ENCODE results near the gene SEMA3B.
A peak's percentile ranks its signal among the peaks of the same experiment; 100 is the strongest.
"Not testable (repeated sequence)": the region's sequence is repeated elsewhere in the genome, so short reads cannot be mapped to it uniquely, and the experiment has no call there.

Gene SEMA3B

DNA sequence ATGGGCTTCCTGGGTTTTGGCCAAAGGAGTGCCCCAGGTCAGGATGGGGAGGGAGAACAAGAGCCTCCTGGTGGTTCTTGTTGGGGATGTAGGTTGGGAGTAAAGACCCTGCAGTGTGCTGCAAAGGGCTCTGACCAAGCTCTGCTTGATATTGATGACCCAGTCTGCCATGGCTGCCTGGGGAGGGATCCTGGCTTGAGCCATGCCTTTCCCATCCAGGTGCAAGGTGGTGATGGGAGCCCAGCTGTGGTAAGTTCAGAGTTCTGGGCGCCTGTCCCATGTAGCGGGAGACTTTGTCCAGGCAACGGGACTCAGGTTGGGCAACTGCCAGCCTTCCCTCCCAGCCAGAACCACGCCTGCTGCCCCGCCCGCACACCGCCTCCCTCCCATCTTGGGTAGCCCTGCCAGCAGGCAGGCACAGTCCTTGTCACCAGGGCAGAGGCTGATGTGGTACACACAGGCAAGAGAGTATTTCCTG is 30.4 kb upstream of the SEMA3B start:
- DNase-seq: no peak

DNA sequence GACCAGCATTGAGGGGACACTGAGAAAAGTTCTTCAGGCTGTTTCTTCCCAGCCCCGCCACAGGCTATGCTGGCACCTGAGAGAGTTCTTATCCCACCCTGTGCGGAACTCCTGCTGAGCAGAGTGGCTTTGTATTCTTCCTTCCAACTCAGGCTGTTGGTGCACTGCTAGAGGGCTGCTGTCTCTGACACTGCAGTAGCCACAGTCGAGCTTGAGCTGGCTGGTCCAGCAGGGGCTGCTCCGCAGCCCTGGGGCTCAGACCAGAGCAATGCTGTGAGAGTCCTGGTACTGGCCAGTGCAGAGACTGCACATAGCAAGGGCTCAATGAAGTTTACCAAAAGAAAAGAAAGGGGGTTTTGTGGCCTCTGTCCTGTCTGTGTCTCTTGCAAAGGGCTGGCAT is 29.3 kb upstream of the SEMA3B start:
- DNase-seq: no peak

DNA sequence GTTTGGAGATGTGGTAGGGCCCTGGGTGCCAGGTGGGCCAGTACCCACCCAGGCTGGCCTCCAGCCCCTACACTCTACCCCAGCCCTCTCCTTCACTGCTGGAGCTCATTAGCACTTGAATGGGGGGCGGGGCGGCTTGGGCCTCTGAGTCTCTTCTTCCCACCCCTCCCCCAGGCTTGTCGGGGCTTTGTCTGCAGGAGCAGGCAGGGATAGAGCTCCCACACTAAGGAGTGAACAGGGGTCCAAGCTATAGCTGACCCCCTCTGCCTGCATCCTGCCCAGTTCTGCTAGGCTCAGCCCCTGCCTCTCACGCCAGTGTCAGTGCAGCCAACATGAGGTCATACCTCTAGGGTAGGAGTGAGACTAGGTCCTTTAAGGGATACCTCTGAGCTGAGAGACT is 27.8 kb upstream of the SEMA3B start:
- no peak for DNase-seq

DNA sequence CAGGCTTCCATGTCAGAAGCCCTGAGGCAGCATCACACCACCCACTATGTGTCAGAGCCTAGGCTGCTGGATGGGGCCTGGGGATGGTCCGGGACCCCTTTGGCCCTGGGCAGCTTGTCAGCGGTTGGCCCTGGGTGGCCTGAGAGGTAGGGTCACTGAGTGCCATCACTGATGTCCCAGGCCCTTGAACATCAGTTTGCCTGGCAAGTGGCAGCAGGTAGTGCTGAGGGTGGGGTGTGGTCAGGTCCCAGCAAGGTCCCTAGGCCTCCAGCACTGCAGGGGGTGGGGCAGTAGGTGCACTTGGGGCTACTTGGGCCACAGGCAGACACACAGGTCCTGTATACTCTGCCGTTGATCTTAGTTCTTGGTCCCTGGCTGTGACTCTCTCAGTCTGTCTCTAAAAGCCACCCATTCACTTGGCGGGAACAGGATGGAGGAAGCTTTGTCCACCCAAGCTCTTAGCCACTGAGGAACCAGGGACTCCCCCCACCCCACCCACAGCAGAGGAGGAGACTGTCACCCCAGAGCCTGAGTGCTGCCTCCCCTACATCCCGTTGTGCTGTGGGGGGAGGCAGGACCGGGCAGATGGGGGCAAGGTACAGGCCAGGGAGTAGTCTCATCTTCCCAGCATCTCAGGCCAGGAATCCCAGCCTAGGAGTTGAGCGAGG is 27.1 kb upstream of the SEMA3B start:
- DNase-seq: no peak

DNA sequence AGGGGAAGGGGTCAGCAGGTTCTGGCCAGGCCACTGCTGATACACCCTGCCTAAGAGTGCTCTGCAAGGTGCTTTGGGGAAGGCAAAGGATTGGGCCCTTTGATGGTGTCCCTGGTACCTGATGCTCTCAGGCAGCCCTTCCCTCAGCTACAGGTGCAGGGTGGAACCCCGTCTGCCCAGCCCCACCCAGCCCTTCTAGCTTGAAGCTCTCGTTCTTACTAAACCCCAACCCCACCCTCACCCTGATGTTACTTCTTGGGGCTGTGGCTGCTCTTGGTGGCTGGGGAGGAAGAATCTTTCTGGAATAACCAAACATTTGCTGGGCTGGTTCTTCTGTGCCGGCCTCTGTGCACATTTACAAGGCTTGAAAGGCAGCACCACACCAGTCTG is 26.6 kb upstream of the SEMA3B start:
- DNase-seq: no peak

DNA sequence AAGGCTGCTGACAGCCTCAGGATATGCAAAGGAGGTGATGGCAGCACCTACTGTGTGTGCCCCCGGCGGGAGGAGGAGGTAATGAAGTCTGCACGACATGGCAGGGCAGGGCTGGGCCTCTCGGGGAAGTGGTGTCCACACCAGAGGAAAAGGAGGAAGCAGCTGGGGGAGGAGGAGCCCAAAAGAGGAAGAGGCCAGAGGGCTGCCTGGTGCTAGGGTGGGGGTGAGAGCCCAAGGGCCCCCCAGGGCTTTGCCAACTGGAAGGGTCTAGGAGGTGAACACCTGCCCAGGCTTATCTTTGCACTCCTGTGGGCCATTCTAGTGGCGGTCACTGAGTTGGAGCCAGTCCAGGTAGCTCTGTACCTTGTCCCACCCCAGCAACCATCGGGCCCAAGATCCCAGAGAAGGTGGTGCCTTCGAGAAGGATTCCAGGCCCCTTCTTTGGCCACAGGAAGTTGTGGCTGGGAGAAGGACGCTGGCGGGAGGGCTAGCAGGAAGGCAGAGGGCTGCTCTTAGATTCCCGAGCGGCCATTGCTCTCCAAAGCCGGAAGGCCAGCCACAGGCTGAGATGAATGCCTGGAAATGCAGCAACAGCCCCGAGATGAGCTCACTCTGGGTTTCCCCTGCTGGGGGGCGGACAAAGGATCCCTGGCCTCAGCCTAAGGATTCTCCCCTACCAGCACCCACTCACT is 25.9 kb upstream of the SEMA3B start:
- peak; percentile 34 to 39 for DNase-seq

DNA sequence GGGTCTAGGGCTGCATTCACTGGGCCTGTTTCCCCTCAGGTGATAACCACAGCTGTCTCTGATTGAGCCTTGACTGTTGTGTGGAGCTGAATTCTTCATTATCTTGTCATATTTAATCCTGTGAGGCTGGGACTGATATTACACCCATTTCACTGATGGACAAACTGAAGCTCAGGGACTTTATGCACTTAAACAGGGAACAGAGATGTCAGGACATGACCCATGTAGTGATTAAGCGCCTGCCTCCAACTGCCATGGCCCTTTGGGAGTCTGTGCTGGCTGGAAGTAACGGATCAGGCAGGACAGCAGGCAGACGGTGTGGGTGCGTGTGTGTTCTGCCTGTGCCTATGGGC is 25.4 kb upstream of the SEMA3B start:
- no peak for DNase-seq

DNA sequence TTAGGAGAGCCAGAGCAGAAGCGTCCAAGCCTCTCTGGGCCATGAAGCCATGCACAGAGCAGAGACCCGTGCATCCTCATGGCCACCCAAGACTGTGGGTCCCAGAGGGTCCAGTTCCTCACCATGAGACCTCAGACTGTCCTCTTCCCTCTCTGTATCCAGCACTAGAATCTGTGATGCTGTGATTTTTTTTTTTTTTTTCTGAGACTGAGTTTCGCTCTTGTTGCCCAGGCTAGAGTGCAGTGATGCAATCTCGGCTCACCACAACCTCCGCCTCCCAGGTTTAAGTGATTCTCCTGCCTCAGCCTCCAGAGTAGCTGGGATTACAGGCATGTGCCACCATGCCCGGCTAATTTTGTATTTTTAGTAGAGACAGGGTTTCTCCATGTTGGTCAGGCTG is 24.1 kb upstream of the SEMA3B start:
- not testable (repeated sequence) for DNase-seq

DNA sequence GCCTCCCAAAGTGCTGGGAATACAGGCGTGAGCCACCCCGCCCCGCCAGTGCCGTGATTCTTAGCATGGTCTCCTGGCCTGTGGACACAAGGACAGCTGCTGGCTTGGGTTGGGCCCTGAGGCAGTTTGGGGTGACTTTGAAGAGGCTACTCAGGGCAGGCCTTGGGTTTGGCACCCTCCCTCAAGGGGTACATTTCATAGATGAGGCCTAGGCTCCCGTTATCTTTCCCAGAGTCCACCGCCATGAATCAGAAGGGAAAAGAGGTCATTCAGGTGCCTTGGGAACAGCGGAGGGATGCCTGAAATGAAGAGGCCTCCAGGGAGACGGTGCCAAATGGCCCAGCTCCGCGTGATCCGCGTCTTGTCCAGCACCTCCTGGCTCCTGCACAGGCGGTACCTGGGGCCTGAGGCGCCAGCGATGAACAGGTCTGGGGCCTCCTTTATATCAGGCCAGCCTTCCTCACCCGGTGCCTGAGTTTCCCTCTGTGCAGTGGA is 23.6 kb upstream of the SEMA3B start:
- no peak for DNase-seq

DNA sequence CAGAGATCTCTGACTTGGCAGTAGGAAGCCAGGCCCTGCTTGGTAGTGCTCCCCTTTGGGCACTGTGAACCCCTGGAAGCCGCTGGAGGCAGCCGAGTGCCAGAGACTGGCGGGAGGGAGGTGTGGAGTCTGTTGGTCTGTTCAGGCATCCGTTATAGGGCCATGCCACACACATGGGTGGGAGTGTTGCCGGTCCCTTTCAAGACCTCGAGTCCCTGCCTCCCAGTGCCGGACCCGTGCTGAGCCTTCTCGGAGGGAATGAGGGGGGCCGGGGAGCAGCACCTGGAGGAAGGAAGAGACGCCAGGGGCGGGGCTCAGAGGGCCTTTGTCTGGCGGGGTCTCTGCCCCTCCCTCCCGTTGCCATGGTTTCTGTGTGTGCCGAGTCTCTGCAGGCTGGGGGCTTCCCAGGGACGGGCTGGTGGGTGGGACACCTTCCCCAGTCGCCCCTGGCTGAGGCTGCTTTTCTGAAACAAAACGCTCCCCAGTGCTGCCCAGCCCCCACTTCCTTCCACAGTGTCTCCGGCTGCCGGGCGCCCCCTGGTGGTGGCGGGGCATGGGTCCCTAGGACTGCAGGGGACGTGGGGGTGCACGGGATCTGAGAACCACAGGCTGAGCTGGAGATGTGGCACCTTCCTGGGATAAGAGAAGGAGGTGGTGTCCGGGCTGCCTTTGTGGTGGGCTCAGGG is 23.0 kb upstream of the SEMA3B start:
- peak; percentile 94 to 97 for DNase-seq

DNA sequence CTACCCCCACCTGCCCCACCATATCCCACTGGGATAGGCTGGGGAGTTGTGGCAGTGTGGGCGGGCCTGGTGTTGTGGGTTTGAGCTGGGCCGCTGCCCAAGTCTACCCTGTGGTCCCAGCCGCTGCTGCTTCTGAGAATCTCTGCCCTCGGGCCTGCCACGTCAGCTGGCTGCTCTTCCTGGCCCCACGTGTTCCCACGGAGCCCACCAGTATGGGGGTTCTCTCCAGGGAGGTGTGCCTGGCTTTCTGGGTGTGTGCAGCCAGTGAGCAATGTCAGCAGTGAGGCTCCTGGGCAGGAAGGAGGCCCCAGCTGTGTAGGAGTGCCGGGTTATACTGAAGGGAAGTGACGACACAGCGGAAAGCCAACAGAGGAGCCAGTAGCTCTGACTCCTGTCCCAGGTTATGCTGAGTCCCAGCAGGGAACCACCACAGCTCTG is 22.4 kb upstream of the SEMA3B start:
- peak; percentile 79 to 86 for DNase-seq

DNA sequence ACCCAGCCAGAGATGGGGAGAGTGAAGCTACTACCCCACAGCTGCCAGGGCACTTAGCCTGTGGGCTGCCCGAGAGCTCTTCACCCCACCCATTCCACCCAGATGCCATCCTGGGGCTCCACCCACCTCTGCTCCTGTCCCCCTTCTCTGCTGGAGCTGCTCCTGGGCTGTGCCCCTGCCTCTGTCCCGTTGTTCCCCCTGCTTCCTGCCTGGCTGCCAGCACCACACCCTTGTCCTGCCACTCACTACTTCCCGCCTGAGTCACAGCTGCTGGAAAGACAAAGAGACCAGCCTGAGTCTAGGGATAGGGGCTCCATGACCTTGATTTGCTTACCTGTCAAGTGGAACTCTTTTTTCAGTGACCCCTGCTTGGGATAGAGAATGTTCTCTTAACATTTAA is 20.6 kb upstream of the SEMA3B start:
- no peak for DNase-seq

DNA sequence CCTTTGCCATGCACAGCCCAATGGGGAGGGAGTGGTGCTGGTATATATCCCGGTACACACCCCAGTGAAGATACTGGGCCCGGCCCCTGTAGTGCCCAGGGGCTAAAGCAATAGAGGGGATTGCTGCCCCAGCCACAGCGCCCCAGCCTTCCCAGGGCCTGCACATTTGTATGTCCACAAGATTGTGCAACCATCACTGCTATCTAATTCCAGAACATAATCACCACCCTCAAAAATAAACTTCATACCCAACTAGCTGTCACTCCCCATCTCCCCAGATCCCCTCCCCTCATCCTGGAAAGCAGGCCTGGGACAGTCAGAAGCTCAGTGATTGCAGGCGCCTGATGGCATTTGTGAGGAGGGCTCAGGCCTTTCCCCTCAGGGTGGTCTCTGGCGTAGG is 19.5 kb upstream of the SEMA3B start:
- DNase-seq: no peak

DNA sequence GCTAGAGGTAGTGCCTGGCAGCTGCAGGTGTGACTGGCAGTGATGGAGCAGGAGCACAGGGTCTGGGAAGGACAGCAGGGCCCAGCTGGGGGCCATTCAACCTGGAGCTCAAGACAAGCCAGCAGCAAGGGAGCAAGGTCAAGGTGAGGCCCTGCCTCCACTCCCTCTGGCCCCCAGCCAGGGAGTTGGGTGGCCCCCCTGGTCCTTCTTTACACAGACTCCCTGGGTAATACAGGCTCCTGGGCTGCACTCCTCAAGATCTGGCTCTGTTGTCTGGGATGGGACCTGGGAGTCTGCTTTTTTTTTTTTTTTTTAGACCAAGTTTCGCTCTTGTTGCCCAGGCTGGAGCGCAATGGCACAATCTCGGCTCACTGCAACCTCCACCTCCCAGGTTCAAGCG is 18.4 kb upstream of the SEMA3B start:
- DNase-seq: no peak

DNA sequence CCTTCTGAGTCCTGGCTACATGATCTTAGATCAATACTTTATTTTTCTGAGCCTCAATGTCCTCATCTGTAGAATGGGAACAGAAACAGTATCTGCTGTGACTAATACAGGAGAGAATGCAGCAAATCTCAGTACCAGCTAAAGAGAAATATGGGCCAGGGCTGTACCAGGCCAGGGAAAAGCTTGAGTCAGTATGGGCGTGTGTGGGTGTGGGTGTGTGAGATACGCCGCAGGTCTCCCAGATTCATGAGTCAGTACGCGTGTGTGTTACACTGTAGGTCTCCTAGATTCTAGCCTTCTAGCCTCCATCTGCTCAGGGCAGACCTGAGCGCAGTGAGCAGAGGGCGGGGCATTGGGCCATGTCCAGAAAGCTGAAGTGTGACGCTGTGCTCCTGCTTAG is 17.7 kb upstream of the SEMA3B start:
- DNase-seq: peak; percentile 48 to 61

DNA sequence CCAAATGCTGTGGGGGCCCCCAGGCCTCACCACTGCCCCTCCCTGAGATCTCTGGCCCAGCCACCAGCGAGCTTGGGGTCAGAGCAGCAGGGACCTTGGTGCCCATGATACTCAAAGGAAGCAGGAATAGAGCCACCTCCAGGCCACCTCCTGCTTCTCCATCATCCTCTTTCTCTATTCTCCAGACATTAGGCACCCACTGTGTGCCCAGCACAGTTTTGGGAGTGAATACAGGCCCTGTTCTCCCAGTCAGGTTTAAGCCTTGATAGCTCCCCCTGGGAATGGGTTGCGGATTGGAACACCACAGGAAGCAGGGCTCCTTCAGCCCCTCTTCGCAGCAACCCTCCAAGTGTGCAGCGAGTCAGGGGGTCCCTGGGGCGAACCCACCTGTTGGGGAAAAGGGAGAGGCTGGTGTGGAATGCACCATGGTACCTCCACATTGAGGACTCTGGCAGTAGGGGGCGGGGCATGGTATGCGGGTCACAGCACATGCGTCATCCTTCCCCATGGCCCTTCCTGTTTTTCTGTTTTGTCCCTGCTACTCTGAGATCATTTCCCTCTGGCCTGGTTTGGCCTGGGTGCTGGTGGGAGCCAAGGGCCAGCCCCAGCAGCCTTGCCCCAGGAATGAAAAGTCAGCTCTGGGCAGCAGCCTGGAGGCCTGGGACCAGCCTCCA is 14.2 kb upstream of the SEMA3B start:
- DNase-seq: no peak

DNA sequence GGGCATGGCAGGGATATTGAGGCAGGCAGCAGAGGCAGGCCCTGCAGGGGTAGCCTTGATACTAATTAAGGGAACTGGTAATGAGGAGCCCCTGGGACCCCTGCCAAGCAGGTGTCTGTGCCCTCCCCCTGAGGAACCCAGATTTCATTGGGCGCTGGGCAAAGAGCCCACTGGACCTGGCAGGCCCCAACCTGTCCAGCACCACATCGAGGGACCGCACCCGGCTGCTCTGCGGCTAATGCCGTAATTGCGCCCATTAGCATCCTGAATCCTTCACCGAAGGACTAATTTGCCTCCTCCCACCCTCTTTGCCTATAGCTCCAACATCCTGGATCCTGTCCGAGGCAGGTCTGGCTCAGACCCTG is 13.7 kb upstream of the SEMA3B start:
- DNase-seq: no peak

DNA sequence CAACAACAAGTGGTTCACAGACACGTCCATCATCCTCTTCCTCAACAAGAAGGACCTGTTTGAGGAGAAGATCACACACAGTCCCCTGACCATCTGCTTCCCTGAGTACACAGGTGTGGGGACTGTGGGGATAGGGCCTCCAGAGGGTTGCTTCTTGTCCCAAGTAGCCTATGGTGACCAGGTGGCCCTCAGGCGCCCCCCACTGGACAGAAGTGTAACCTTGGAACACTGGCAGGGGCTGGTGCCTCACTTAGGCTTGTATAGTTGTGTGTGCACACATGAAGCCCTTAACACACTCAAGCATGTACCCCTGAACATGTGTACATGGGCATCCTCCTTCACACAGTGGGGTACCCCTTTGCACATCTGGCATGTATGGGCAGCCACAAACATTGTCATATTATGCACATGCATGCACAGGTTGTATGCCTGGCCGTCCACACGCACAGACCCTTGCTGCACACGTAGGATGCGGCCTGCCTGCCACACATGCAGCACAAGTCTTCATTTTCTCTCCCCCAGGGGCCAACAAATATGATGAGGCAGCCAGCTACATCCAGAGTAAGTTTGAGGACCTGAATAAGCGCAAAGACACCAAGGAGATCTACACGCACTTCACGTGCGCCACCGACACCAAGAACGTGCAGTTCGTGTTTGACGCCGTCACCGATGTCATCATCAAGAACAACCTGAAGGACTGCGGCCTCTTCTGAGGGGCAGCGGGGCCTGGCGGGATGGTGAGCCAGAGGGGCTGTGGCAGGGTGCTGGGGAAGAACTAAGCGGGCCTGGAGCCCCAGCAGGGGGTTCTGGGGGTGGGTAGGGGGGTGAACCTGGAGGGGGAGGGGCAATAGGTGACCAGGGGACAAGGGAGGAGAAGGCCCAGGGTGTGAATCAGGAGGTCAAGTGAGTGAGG is 11.7 kb upstream of the SEMA3B start:
- no peak for DNase-seq

DNA sequence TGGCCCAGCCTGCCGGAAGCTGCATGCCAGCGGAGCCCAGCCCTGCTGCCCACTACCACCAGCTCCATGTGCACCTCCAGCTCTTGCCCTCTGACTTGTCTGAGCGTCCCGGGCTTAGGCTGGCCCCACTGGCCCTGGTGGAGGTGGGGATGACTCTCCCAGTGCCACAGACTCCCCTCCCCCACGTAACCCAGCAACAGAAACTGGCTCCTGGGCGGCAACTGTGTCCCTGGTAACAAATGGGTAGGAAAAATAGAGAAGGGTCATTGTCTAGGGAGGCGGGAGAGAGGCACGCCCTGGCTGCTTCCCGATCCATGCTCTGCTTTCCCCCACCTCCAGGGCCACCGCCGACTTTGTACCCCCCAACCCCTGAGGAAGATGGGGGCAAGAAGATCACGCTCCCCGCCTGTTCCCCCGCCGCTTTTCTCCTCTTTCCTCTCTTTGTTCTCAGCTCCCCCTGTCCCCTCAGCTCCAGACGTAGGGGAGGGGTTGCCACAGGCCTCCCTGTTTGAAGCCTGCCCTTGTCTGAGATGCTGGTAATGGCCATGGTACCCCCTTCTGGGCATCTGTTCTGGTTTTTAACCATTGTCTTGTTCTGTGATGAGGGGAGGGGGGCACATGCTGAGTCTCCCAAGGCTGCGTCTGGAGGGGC is 10.8 kb upstream of the SEMA3B start:
- no peak for DNase-seq

DNA sequence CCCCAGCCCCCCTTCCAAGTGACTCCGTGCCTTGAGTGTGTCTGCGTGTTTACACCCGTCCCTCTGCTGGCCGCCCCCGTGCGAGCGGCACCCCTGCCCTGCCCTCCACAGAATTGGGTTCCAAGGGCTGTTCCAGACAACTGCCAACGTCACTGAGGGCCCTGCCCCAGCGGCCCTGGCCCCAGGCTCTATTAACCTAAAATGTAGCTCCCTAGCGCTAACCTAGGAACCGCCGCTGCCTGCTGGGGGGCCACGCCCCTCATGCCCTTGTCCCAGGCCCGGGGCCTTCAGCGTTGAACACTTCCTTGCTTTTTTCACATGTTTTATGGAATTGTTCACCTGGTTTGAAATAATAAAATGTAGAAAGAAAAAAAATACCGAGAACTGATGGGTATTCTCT is 10.0 kb upstream of the SEMA3B start:
- DNase-seq: no peak

DNA sequence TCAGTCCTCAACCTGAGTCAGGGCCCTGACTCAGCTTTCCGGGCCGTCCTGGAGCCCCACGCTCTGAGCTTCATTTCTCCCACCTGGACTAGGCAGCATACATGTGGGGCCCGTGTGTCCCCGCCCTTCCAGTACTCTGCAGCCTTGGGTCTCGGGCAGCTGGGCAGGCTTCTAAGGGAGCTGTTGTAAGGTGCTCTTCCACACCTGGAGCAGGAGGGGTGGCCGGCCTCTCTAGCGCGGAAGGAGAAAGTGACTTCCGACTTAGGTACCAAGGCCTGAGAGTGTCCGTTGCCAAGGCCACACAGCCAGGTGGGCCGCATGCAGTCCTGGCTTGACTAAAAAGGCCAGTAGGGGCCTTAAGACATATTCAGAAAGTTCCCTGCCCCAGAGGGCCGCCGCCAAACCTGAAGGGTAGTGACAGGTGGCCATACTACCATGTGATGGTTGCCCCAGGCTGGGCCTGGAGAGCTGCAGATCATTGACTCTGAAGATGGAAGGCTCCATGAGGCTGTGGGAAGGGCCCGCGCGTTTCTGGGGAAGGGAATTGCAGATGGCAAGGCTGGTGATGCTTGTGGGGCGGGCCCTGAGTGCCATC is 9.4 kb upstream of the SEMA3B start:
- no peak for DNase-seq
